ENCODE results near the gene GABBR2.
A peak's percentile ranks its signal among the peaks of the same experiment; 100 is the strongest.

GRCh38 chr9:98523231-98523901 is 185.4 kb downstream of the GABBR2 start:
- TF ChIP-seq EZH2 (IDR thresholded peaks at IDR 0.05; ENCODE audit: borderline replicate concordance, low read length) = no peak
- TF ChIP-seq, protein P1, sequence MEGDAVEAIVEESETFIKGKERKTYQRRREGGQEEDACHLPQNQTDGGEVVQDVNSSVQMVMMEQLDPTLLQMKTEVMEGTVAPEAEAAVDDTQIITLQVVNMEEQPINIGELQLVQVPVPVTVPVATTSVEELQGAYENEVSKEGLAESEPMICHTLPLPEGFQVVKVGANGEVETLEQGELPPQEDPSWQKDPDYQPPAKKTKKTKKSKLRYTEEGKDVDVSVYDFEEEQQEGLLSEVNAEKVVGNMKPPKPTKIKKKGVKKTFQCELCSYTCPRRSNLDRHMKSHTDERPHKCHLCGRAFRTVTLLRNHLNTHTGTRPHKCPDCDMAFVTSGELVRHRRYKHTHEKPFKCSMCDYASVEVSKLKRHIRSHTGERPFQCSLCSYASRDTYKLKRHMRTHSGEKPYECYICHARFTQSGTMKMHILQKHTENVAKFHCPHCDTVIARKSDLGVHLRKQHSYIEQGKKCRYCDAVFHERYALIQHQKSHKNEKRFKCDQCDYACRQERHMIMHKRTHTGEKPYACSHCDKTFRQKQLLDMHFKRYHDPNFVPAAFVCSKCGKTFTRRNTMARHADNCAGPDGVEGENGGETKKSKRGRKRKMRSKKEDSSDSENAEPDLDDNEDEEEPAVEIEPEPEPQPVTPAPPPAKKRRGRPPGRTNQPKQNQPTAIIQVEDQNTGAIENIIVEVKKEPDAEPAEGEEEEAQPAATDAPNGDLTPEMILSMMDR (conservative IDR thresholded peaks at IDR 0.05 in 1 of 2, IDR thresholded peaks at IDR 0.05 in 1 of 2; ENCODE audit: extremely low read depth in 1 of 2, insufficient read depth in 1 of 2, low read depth in 1 of 2, low read length in 2 of 2) = peak; percentile 43 to 64

All from mammary epithelial cell (primary cell).